Measurements from ENCODE around the gene TMEM95.

TMEM95 gene

GRCh38 chr17:7355053-7355452 lies at the start of gene TMEM95:
Gene TMEM95, plus strand, starts transcription at chr17:7355156. Its CDS starts 49 bp downstream, at chr17:7355205.
- DNase-seq (ENCODE audit: low read depth) = no peak

- peak; percentile 100 for DNase-seq (ENCODE audit: low read depth)
These were observed 47.9 kb upstream of the TMEM95 start, which contains the start of gene EIF5A for GRCh38 chr17:7306911-7307685. Gene EIF5A, plus strand, starts transcription at chr17:7307628. Its CDS starts 2,008 bp downstream, at chr17:7309636.

GRCh38 chr17:7307686-7308624 lies 47.0 kb upstream of the TMEM95 start:
- DNase-seq (ENCODE audit: low read depth) = peak; percentile 46

- DNase-seq (ENCODE audit: low read depth) = peak; percentile 79
These were observed 46.1 kb upstream of the TMEM95 start for GRCh38 chr17:7308625-7309433.

- DNase-seq (ENCODE audit: low read depth) = no peak
These were observed 45.3 kb upstream of the TMEM95 start for GRCh38 chr17:7309628-7310027.

GRCh38 chr17:7311110-7311705 lies 43.7 kb upstream of the TMEM95 start:
- DNase-seq (ENCODE audit: low read depth) = no peak

- DNase-seq (ENCODE audit: low read depth) = no peak
These were observed 42.4 kb upstream of the TMEM95 start for GRCh38 chr17:7312432-7313087.

GRCh38 chr17:7313088-7313889 lies 41.7 kb upstream of the TMEM95 start:
- DNase-seq (ENCODE audit: low read depth) = no peak

- DNase-seq (ENCODE audit: low read depth) = no peak
These were observed 40.9 kb upstream of the TMEM95 start for GRCh38 chr17:7313890-7314718.

- DNase-seq (ENCODE audit: low read depth) = peak; percentile 91
These were observed 40.0 kb upstream of the TMEM95 start, which contains the start of gene GPS2 for GRCh38 chr17:7314719-7315569. Gene GPS2, minus strand, starts transcription at chr17:7315360. Its CDS starts 308 bp downstream, at chr17:7315052.

- DNase-seq (ENCODE audit: low read depth) = no peak
These were observed 39.3 kb upstream of the TMEM95 start for GRCh38 chr17:7315570-7316235.

- no peak for DNase-seq (ENCODE audit: low read depth)
These were observed 37.7 kb upstream of the TMEM95 start for GRCh38 chr17:7317161-7317803.

- no peak for DNase-seq (ENCODE audit: low read depth)
These were observed 36.7 kb upstream of the TMEM95 start for GRCh38 chr17:7318121-7318860.

- DNase-seq (ENCODE audit: low read depth) = no peak
These were observed 33.5 kb upstream of the TMEM95 start for GRCh38 chr17:7321466-7321865.

GRCh38 chr17:7322520-7323194 lies 32.3 kb upstream of the TMEM95 start:
- no peak for DNase-seq (ENCODE audit: low read depth)

Data from activated T-helper 9 cell treated with anti-CD3 and anti-CD28 coated beads, Interleukin-2, amount 50 U/mL, for 16 hours (primary cell).